ENCODE data around the gene TMTC2.

TMTC2 gene

DNA sequence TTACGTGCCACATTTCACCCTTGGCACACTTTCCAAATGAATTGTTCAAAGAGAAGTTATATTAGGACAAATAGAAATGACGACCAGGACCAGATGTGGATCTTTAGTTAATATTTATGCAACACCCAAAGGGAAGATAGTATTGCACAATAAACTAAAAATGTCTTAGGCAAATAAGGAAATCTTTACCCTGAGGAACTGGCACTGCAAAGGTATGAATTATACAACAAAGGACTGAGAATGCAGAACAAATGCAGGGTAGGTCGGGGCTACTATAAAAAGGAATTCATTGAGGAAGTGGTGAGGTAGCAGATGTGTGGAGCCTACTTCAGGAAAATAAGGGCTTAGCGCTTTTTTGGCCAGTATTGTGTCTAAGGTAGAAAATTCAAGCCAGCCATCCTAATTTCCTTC lies 3.9 kb upstream of the TMTC2 start:
- no peak for FAIRE-seq

- peak; percentile 67 for FAIRE-seq
Observed at GRCh38 chr12:82685790-82686167, 927 bp upstream of the TMTC2 start.

DNA sequence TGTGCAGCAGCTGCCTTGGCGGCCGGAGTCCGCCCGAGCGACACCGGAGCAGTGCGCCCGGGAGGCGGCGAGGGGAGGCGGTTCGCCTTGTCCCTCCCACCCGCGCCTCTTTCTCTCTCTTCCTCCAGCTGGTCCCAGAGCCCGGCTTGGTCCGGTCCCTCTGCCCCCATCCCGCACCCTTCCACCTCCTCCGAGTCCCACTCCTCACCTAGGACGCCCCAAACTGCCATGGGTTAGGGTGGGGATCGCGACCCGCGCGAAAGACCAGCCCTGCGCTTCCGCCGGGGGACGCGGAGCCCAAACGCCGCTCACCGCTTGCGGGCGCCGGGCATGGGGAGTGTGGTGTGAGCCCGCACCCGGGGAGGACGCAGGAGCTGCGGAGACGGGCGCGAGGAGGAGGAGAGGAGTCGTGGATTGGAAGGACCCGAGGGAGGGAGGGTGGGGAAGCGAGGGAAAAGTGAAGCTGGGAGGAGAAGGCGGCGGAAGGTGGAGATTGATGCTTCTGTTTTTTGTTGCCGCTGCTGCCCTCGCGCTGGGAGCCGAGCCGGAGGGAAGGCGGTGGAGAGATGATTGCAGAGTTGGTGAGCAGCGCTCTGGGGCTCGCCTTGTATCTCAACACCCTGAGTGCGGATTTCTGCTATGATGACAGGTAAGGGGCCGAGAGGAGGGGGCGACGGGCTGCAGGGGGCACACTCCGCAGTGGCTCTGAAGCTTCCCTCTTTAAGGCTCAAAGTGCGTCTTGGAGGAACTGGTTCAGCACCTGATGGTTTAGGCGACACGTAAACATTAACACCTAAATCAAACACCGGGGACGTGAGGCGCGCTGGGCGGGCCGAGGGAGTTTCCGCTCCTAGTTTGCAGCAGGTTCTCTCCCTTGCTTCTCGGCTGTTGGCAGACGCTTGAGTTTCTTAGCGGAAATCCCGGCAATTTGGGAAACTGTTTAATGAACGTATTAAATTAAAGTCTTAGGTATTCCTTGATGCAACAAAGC lies 610 bp downstream of the TMTC2 start:
- no peak for FAIRE-seq

DNA sequence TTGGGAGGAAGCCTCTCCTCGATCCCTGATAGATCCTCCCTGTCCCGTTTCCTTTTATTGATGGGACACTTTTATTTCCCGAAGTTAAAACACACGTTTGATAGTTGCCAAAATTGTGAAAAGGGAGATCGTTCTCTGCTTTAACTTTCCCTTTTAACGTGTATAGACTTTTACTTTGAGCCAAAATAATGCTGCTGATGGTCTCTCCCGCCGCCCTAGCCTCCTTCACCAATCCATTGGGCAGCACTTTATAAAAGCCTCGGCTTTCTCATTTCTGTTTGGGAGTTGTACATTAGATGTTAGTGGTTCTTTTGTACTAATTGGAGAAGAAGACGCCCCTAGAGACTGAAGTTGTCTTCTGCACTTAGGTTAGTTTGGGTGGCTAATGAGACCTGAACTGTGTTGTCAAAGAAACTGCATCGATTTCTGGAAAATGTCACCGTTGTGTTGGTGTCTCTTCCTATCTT lies 1.4 kb downstream of the TMTC2 start:
- no peak for FAIRE-seq

- no peak for FAIRE-seq
Observed at GRCh38 chr12:82688596-82688995, 1.9 kb downstream of the TMTC2 start.

GRCh38 chr12:82690006-82690405 lies 3.3 kb downstream of the TMTC2 start:
- FAIRE-seq, result no peak

DNA sequence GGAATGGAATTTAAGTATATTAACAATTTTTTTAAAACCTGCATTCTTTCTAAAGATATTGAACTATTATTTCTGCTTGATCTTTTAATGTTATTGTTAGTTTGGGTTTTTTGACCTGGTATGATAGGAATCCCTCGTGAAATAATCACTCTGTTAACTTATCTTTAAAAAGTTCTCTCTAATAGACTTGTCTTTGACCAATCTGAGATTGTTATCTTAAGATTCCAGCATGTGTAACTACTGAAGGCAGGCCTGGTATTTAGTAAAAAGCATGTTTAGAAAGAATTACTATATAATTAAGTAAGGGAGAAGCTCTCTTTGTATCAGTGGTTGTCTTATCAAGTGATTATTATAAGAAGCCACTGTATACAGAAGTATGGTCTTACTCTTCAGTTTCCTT lies 4.8 kb downstream of the TMTC2 start:
- no peak for FAIRE-seq

DNA sequence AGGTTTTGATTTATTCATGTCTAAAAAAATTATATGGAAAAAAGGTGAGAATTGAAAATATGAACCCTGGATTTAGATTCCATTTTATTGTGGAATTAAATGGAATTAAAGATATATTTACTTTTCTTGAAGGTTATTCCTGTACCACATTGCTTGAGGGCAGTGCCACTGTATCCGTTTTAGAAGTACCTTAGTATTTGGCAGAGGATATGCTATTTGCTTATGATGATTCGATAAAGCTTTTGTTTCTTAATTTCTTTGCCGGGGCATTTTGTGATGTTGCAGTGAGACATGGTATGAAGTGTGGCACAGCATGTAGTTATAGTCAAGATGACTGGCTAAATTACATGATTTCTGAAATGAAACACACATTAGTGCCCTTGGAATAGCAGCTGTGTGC lies 7.6 kb downstream of the TMTC2 start:
- FAIRE-seq, result no peak

DNA sequence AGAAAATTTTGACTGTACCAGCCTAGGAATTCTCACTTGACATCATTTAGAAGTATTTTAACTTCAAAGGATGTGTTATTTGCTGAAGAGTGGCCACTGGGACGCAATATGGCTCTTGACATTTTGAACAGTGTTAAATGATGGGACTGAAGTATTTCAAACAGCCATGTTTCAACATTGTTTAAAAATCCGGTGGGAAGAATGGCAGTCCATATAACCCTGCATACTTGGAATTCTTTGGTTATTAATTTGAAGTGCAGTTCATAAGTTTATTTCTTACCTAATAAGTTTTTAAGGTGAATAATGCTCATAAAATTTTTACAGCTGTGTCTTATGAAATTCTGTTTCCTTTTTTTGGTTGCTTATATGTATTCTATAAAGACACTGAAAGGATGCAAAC lies 8.3 kb downstream of the TMTC2 start:
- FAIRE-seq, result no peak

- FAIRE-seq, result no peak
Observed at GRCh38 chr12:82695531-82695930, 8.8 kb downstream of the TMTC2 start.

DNA sequence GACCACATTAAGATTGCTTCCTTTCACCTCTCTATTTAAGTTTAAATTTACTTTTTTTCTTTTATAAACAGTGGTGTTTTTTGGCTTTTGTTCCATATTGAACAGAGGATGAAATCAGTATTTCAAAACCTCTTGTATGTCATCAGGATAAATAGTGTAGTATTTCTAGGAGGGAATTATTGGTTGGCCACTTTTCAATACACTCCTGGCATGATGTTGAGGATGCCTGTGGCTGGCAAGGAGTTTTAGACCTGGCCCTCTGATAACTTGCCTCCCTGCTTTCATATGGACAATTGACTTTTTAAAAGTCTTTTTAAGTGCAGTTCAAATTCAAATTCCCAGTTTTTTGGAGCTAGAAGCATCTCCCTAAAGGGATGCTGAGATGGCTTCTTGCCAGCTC lies 9.8 kb downstream of the TMTC2 start:
- no peak for FAIRE-seq

DNA sequence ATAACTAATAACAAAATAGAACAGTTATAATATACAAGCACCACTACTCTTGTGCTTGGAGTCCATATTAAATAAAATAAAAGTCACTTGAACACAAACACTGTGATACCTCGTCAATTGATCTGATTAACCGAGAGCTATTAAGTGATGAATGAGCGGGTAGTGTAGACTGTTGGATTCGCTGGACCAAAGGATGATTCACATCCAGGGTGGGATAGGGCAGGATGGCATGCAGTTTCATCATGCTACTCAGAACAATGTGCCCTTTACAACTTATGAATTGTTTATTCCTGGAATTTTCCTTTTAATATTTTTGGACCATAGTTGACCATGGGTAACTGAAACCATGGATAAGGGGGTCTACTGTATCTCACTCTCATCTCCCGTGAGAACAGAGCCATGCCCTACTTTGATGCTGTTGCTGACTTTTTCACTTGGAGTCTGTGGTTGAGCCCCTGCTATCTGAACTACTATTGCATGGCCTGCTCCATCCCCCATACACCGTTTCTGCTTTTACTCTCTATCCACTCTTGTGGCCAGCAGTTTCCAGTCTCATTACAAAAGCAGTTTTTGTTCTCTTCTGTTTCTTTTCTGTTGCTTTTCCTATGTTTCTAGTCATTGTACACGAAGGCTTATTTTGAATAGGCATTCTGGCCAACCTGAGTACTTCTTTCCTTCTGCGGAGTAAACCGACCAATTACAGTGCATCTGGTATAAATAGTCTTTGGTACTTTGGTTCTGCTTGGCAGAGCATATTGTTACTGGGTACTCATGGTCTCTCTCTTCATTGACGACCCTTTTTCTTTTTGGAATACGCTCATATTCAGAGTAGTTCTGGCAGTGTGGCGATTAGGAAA lies 12.2 kb downstream of the TMTC2 start:
- FAIRE-seq, result no peak

DNA sequence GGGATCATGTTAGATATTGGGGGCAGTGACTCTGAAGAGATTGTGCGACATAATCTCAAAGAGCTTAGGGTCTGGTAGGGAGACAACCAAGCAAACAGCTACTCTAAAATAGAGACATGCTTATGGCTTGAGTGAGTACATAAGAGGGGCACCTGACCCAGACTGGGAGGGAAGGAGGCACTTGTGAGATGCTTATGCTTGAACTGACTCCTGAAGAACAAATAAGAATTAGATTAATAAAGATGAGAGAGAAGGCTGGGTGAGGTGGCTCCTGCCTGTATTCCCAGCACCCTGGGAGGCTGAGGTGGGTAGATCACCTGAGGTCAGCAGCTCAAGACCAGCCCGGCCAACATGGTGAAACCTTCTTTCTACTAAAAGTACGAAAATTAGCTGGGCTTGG lies 19.1 kb downstream of the TMTC2 start:
- FAIRE-seq, result no peak

GRCh38 chr12:82708061-82708879 lies 21.6 kb downstream of the TMTC2 start:
- no peak for FAIRE-seq

GRCh38 chr12:82709794-82710355 lies 23.2 kb downstream of the TMTC2 start:
- FAIRE-seq, result no peak

- no peak for FAIRE-seq
Observed at GRCh38 chr12:82710741-82711140, 24.0 kb downstream of the TMTC2 start.

- FAIRE-seq, result no peak
Observed at GRCh38 chr12:82714427-82714826, 27.7 kb downstream of the TMTC2 start.

GRCh38 chr12:82721726-82722125 lies 35.0 kb downstream of the TMTC2 start:
- no peak for FAIRE-seq

DNA sequence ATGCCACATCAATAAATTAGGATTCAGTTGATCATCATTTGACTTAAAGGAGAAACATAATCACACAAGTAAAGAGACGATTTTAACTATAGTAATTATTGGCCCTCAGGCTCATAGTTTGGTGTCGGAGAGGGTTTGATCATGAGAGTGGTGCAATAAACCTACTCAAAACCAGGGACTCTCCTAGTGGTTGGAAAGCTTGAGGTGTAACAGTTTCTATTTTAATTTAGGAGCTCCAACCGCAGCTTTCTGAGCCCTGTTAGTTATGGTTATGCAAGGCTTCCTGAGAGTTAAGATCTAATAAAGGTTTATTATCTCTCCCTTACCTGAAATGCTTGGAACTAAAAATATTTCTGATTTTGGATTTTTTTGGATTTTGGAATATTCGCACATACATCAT lies 36.4 kb downstream of the TMTC2 start:
- no peak for FAIRE-seq

- FAIRE-seq, result no peak
Observed at GRCh38 chr12:82723891-82724290, 37.2 kb downstream of the TMTC2 start.

GRCh38 chr12:82725741-82726140 lies 39.0 kb downstream of the TMTC2 start:
- FAIRE-seq, result no peak

GRCh38 chr12:82727886-82728285 lies 41.2 kb downstream of the TMTC2 start:
- FAIRE-seq, result no peak

DNA sequence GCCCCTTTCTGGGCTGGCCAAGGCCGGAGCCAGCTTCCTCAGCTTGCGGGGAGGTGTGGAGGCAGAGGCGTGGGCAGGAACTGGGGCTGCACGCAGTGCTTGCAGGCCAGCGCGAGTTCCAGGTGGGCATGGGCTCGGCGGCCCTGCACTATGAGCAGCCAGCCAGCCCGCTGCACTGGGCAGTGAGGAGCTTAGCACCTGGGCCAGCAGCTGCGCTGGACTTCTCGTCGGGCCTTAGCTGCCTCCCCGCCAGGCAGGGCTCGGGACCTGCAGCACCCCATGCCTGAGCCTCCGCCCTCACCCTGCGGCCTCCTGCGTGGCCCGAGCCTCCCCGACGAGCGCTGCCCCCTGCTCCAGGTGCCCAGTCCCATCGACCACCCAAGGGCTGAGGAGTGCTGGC lies 42.0 kb downstream of the TMTC2 start:
- FAIRE-seq, result no peak

Data from G401.6 (cell line).